GM19025 (cell line): Measurements from ENCODE around the gene PRMT2.
"Not testable (repeated sequence)": the region's sequence is repeated elsewhere in the genome, so short reads cannot be mapped to it uniquely, and the experiment has no call there.

Source experiments
- ATAC-seq: cut with Tn5 transposase; IDR thresholded peaks from one replicate; pipeline ENCODE4 v1.9.1; 2021; ENCODE audit warnings: mild to moderate bottlenecking, low read depth, moderate library complexity; ENCODE audit not compliant: unreplicated experiment

PRMT2 gene

DNA sequence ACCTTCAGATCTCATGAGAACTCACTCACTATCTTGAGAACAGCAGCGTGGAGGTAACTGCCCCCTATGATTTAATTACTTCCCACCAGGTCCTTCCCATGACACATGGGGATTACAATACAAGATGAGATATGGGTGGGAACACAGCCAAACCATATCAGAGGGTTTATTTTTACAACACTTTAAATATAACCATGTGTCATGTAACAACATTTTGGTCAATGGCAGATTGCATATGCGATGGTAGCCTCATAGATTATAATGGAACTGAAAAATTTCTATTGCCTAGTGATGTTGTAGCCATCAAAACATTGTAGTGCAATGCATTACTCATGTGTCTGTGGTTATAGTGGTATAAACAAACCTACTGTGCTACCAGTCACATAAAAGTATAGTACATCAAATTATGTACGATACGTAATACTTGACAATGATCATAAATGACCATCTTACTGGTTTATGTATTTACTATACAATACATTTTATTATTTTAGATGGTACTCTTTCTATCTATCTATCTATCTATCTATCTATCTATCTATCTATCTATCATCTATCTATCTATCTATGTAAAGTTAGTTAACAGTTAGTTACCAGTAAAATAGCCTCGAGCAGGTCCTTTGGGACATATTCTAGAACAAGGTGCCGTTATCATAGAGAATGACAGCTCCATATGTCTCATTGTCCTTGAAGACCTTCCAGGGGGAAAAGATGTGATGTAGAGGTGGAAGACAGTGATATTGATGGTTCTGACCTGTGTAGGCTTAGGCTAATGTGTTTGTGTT is 18.0 kb upstream of the PRMT2 start:
- ATAC-seq: no peak

- ATAC-seq: no peak
Observed at GRCh38 chr21:46618738-46619379, 16.6 kb upstream of the PRMT2 start.

- no peak for ATAC-seq
Observed at GRCh38 chr21:46619846-46620245, 15.6 kb upstream of the PRMT2 start.

DNA sequence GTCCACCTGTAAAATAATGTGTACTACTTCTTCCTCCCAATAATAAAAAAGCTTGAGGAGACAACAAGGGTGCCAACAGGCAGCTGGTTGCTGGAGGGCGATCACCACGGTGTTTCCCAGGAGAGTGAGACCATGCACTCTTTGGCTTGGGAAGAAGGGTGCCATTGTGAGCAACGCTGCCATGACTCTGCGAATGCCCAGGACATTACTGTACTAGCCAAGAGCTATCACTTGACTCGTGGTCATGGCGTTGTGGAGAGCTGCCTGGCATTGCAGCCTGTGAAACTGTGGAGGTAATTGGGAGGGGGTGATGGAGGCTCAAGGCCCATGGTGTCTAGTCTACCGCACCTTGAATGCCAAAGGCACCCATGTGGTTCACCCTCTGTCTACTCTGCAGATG is 14.6 kb upstream of the PRMT2 start:
- ATAC-seq: no peak

- ATAC-seq: no peak
Observed at GRCh38 chr21:46621457-46622182, 13.9 kb upstream of the PRMT2 start.

GRCh38 chr21:46622226-46622625 is 13.2 kb upstream of the PRMT2 start:
- ATAC-seq: no peak

DNA sequence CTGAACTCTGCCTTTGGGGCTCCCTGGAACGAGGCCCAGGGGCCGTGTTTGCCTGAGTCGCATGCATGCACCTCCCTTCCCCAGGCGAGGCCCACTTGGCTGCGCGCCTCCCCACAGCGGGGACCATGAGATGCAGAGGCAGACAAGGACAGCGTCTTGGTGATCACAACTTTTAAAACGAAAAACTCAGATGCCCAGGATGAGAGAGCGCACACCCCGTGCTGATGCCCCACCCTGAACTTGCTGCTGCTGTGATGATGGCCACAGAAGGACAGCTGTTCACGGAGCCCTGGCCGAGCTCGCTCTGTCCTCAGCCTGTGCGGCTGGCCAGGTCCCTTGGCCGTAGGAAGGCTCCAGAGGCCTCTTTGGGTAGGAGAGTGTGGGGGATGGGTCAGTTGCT is 11.4 kb upstream of the PRMT2 start:
- no peak for ATAC-seq

- no peak for ATAC-seq
Observed at GRCh38 chr21:46625759-46626158, 9.7 kb upstream of the PRMT2 start.

- no peak for ATAC-seq
Observed at GRCh38 chr21:46626536-46626935, 8.9 kb upstream of the PRMT2 start.

DNA sequence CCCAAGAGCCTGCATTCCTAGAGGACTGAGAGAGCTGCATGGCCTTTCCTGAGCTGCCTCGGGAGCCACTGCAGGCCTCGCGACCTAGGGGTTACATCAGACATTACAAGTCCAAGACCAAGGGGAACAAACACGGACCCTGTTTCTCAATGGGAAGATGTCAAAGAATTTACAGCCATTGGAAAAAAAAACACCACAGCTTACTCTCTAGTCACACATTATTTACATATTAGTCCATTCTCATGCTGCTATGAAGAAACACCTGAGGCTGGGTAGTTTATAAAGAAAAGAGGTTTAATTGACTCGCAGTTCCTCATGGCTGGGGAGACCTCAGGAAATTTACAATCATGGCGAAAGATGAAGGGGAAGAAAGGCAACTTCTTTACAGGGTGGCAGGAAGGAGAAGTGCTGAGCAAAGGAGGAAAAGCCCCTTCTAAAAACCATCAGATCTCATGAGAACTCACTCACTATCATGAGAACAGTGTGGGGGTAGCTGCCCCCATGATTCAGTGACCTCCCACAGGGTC is 8.4 kb upstream of the PRMT2 start:
- no peak for ATAC-seq

GRCh38 chr21:46627726-46628125 is 7.7 kb upstream of the PRMT2 start:
- ATAC-seq: no peak

DNA sequence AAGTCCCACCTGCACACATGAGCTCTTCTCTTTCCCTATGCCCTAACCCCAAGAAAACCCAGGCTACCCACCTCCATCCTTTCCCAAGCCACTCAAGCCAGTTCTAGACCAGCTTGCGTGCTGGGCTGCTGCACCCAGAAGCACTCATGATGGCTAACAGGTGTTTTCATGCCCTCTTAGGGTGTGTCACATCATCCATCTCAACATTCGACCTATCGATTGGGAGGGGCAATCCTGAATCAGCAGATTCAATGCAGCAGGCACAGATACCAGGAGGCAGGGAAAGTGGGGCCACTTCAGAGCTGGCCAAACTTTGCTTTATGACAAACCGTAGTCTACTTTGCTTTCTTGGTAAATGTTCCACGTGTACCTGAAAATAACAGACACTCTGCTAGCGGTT is 6.6 kb upstream of the PRMT2 start:
- no peak for ATAC-seq

DNA sequence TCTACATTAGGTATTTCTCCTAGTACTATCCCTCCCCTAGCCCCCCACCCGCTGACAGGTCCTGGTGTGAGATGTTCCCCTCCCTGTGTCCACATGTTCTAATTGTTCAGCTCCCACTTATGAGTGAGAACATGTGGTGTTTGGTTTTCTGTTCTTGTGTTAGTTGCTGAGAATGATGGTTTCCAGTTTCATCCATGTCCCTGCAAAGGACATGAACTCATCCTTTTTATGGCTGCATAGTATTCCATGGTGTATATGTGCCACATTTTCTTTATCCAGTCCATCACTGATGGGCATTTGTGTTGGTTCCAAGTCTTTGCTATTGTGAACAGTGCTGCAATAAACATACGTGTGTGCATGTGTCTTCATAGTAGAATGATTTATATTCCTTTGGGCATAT is 4.6 kb upstream of the PRMT2 start:
- not testable (repeated sequence) for ATAC-seq

DNA sequence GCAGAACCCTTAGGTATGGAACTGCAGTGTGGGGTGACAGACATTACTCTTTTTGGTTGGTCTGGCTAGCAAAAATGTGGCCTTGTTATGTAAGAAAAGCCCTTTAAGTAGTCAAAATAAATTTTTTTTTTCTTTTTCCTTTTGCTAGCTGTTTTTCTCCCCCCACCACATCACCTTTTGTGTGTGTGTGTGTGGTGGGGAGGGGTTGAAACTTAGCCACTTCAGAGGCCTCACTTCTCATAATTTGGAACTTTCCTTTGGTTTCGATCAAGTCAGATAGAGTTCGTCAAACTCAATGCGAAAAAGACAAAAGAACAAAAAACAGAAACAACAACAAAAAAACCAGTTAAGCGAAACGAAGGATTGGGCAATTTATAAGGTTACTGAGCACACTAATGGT is 1.9 kb upstream of the PRMT2 start:
- no peak for ATAC-seq

DNA sequence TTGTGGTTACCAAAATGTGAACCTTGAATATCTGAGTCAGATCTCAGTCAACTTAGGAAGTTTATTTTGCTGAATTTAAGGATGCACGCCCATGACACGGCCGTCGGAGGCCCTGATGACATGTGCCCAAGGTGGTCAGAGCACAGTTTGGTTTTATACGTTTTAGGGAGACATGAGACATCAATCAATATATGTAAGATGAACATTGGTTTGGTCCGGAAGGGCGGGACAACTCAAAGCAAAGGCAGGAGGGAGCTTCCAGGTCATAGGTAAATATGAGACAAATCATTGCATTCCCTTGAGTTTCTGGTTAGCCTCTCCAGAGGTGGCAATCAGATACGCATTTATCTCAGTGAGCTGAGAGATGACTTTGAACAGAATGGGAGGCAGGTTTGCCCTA is 1.0 kb upstream of the PRMT2 start:
- ATAC-seq: no peak

- no peak for ATAC-seq
Observed at GRCh38 chr21:46634966-46635323, 529 bp upstream of the PRMT2 start.

- no peak for ATAC-seq
Observed at GRCh38 chr21:46636181-46636512, 673 bp downstream of the PRMT2 start.

GRCh38 chr21:46636550-46637285 is 1.2 kb downstream of the PRMT2 start:
- no peak for ATAC-seq

DNA sequence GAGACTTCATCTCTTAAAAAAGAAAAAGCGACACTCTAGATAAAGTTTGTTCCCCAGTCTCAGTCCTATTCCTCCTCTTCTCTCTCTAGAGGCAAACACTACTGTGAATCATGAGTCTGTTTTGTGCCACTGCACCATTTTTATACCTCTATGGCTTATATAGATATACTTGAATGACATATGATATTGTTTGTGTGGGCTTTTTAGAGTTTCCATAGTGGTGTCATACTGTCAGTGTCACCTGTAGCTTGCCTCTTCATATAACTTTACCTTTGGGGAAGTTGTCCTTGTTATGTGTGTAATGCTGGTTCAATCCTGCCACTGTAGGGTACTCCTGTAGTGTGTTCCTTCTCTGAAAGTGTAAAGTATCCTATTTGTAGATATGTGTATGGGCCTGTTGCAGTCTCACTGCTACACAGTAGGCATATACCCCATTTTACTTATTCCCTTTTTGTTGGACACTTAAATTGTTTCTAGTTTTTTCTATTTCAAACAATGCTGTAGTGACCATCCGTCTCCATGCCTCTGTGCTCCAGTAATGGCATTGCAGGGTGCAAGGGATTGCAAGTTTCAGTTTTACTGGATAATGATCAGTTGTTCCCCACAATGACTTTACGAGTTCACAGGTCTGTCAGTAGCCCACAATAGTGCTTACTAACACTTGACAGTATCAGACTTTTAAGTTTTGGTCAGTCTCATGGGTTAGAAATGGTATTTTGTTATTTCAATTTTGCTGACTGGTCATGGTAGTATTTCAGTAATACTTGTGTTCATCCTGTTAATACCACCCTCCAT is 2.7 kb downstream of the PRMT2 start:
- no peak for ATAC-seq
